Measurements from ENCODE around the gene HEYL. TPM values are rescaled to one million over a fixed set of nuclear protein-coding genes. Genes with fewer than 3 reads are reported as not detected.
A peak's percentile ranks its signal among the peaks of the same experiment; 100 is the strongest.

The HEYL gene
- total and polyA plus RNA-seq, 4 donors, result 7.6 to 19.6 (median 10.9) TPM

DNA sequence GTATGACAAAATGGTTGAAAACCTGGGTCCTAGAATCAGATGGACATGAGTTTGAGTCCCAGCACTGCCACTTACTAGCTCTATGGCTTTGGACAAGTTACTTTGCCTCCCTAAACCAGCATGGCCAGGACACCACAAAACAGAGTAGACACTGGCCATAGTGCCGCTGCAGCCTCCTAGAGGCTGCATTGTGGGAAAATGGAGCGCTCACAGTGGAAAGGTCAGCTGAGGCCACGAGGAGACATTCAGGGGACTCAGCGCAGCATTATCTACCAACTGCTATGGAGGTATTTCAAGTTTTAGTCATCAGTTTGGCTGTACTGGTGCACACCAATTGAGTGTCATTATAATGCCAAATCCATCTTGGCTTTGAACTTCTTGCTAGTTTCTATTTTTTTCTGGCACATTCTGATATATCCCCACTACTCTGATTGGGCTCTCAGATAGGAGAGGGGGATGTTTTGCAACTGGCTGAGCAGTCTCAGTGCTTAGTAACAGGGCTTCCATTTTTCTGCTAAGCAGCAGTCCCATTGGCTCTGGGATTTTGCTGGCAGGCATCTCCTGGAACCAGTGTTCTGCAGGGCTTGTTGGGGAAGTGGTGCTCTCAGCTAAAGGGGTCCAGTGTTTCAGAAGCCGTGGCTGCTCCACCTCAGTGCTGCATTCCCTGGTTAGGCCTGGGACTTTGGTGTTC, 16.3 kb upstream of the HEYL start:
- no peaks in the 10 kb centered on the region for H3K36me3 ChIP-seq (ENCODE audit: control insufficient read depth in 4 of 4, insufficient read depth in 4 of 4, low read length in 4 of 4)
- H3K4me3 ChIP-seq, result no peak overlapping the region
- TF ChIP-seq, protein P1, sequence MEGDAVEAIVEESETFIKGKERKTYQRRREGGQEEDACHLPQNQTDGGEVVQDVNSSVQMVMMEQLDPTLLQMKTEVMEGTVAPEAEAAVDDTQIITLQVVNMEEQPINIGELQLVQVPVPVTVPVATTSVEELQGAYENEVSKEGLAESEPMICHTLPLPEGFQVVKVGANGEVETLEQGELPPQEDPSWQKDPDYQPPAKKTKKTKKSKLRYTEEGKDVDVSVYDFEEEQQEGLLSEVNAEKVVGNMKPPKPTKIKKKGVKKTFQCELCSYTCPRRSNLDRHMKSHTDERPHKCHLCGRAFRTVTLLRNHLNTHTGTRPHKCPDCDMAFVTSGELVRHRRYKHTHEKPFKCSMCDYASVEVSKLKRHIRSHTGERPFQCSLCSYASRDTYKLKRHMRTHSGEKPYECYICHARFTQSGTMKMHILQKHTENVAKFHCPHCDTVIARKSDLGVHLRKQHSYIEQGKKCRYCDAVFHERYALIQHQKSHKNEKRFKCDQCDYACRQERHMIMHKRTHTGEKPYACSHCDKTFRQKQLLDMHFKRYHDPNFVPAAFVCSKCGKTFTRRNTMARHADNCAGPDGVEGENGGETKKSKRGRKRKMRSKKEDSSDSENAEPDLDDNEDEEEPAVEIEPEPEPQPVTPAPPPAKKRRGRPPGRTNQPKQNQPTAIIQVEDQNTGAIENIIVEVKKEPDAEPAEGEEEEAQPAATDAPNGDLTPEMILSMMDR (IDR thresholded peaks at IDR 0.05; ENCODE audit: control extremely low read depth, extremely low read depth), result no peak
- ATAC-seq (ENCODE audit: insufficient read depth, low FRiP score) (no peak), DNase-seq (no peak)
- no peaks in the 10 kb centered on the region for H3K9me3 ChIP-seq (ENCODE audit: control insufficient read depth in 4 of 4, insufficient read depth in 3 of 4, low read length in 3 of 4)
- H3K27me3 ChIP-seq (ENCODE audit: control insufficient read depth in 3 of 3, insufficient read depth in 3 of 3, low read length in 2 of 3), result no peaks in the 10 kb centered on the region
- 82 to 91% methylated on average over 5 of the region's 5 CpGs for whole genome bisulfite sequencing, 2 donors
- no peak overlapping the region for H3K27ac ChIP-seq (ENCODE audit: low read depth in 1 of 2, low read length in 1 of 2)
- peaks cover 0 to 3% (median 2%) of the 10 kb centered on the region in 5 donors for H3K4me1 ChIP-seq (ENCODE audit: control insufficient read depth in 5 of 5, insufficient read depth in 5 of 5, low read length in 5 of 5)
- no peak overlapping the region for H3K9ac ChIP-seq (ENCODE audit: insufficient read depth in 1 of 2, low read length in 2 of 2)

DNA sequence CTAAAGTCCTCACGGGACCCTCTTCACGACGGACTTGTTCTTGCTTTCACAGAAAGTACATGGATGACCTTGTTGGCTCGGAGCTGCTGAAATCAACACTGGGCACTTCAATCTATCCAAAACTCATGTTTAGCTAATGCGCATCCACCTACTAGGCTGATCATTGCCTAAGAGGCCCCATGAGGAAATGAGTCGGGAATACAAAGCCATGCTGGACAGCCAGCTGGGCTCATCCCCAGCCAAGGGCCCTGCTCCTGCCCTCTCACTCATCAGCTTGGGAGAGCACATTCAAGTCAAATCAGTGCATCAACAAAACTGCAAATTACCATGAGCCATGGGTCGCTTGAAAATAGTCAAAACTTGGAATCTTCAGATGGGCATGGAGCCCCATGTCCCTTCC, 14.8 kb upstream of the HEYL start:
- H3K4me1 ChIP-seq (ENCODE audit: control insufficient read depth in 5 of 5, insufficient read depth in 5 of 5, low read length in 5 of 5), result peaks cover 0 to 3% (median 2%) of the 10 kb centered on the region in 5 donors
- TF ChIP-seq, protein P1 (IDR thresholded peaks at IDR 0.05; ENCODE audit: control extremely low read depth, extremely low read depth), result no peak
- DNase-seq (no peak), ATAC-seq (ENCODE audit: insufficient read depth, low FRiP score) (no peak)
- H3K27me3 ChIP-seq (ENCODE audit: control insufficient read depth in 3 of 3, insufficient read depth in 3 of 3, low read length in 2 of 3), result no peaks in the 10 kb centered on the region
- no peaks in the 10 kb centered on the region for H3K36me3 ChIP-seq (ENCODE audit: control insufficient read depth in 4 of 4, insufficient read depth in 4 of 4, low read length in 4 of 4)
- 80% methylated on average over 7 of the region's 7 CpGs for WGBS, 2 donors
- H3K9ac ChIP-seq (ENCODE audit: insufficient read depth in 1 of 2, low read length in 2 of 2), result no peak overlapping the region
- H3K4me3 ChIP-seq, result no peak overlapping the region
- no peak overlapping the region for H3K27ac ChIP-seq (ENCODE audit: low read depth in 1 of 2, low read length in 1 of 2)
- H3K9me3 ChIP-seq (ENCODE audit: control insufficient read depth in 4 of 4, insufficient read depth in 3 of 4, low read length in 3 of 4), result no peaks in the 10 kb centered on the region

DNA sequence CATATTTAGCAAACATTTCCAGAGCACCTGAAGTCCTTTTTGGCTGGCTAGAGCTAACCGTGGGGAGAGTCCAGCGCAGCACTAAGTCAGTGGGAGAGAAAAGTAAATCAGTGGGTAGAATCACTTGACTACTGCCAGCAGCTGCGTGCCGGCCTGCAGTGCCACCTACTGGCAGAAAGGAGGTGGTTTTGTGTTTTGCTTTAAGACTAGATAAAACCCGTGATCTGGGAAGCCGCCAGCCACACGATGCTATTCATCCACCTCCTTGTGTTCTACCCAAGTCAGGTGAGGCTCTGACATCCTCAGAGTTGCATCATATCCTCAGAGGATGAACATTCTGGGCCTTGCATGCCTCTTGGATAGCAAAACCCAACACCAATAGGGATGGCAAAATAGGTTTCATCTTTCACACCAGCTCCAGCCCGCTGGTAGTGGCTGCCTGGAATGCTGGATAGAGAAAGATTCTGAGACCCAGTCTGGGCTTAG, 14.1 kb upstream of the HEYL start:
- H3K4me3 ChIP-seq, result no peak overlapping the region
- TF ChIP-seq, protein P1 (IDR thresholded peaks at IDR 0.05; ENCODE audit: control extremely low read depth, extremely low read depth), result peak; percentile 88
- H3K36me3 ChIP-seq (ENCODE audit: control insufficient read depth in 4 of 4, insufficient read depth in 4 of 4, low read length in 4 of 4), result no peaks in the 10 kb centered on the region
- no peaks in the 10 kb centered on the region for H3K9me3 ChIP-seq (ENCODE audit: control insufficient read depth in 4 of 4, insufficient read depth in 3 of 4, low read length in 3 of 4)
- no peak overlapping the region for H3K27ac ChIP-seq (ENCODE audit: low read depth in 1 of 2, low read length in 1 of 2)
- 5 to 6% methylated on average over 8 of the region's 8 CpGs for WGBS, 2 donors
- DNase-seq, result peak; percentile 79 to 85 (median 80)
- peak; percentile 71 for ATAC-seq (ENCODE audit: insufficient read depth, low FRiP score)
- H3K27me3 ChIP-seq (ENCODE audit: control insufficient read depth in 3 of 3, insufficient read depth in 3 of 3, low read length in 2 of 3), result no peaks in the 10 kb centered on the region
- peaks cover 0 to 3% (median 2%) of the 10 kb centered on the region in 5 donors for H3K4me1 ChIP-seq (ENCODE audit: control insufficient read depth in 5 of 5, insufficient read depth in 5 of 5, low read length in 5 of 5)
- no peak overlapping the region for H3K9ac ChIP-seq (ENCODE audit: insufficient read depth in 1 of 2, low read length in 2 of 2)
